Measurements from ENCODE around the gene FAM47E. TPM values are rescaled to one million over a fixed set of nuclear protein-coding genes. Genes with fewer than 3 reads are reported as not detected.

The FAM47E gene
- total and polyA plus RNA-seq, 2 donors (not counting 3 experiments of a cell fraction or from before 2014, with no cell fraction given): 0.11 TPM; not detected in 1

DNA sequence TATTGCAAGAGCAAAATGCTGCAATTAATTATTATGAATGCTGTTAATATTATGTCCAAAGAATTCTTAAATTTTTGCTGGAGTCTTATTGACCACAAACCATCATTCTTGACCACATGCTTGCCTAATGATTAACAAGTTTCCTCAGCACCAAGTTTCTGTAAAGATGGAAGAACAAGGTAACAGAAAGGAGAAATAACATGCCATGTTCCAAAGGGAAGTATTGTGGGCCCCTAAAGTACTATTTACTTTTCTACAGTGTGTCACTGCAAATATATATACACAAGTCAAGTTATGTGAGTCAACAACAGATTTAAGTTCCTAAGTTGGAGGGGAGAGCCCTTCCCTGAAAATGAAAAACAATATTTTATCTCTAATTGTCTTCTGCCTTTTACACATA lies 20.6 kb downstream of the FAM47E start:
- CTCF ChIA-PET: no interaction called here
- intact Hi-C loops (cut with micrococcal nuclease): no loop called here
- DNase-seq (ENCODE audit: low read depth, low spot score): no peak
- Histone ChIP-seq H3K9me3 (replicated peaks; ENCODE audit: control insufficient read depth, insufficient read depth, low read length) (no peaks in the 10 kb centered on the region), H3K27me3 (ENCODE audit: control insufficient read depth in 2 of 2, insufficient read depth in 2 of 2, low read length in 2 of 2) (peaks cover 15 to 24% of the 10 kb centered on the region in 2 experiments), H3K9me1 (replicated peaks; ENCODE audit: control insufficient read depth, extremely low read depth, insufficient read depth, low read length) (no peaks in the 10 kb centered on the region), H3K9ac (replicated peaks; ENCODE audit: extremely low read depth, insufficient read depth, low read length) (no peak overlapping the region), H4K20me1 (replicated peaks; ENCODE audit: control insufficient read depth, extremely low read depth, insufficient read depth, low read length) (no peaks in the 10 kb centered on the region), H3K36me3 (ENCODE audit: control insufficient read depth in 2 of 2, extremely low read depth in 1 of 2, insufficient read depth in 2 of 2, low read length in 2 of 2) (no peaks in the 10 kb centered on the region), H3K27ac (ENCODE audit: insufficient read depth, low read depth, low read length) (no peak overlapping the region), H2AFZ (ENCODE audit: low read depth, low read length) (no peak overlapping the region), H3K4me2 (ENCODE audit: insufficient read depth, low read length) (no peak overlapping the region), H3K79me2 (ENCODE audit: control insufficient read depth, insufficient read depth, low read length) (no peaks in the 10 kb centered on the region), H3K4me1 (ENCODE audit: control insufficient read depth, extremely low read depth, insufficient read depth, low read length) (no peaks in the 10 kb centered on the region), H3K4me3 (replicated peaks in 1 of 3; ENCODE audit: insufficient read depth in 1 of 3, low read depth in 1 of 3, low read length in 3 of 3) (no peak overlapping the region)
- dilution Hi-C loops (cut with MboI; ENCODE audit: extremely low pct_ligation_motif_present, low sequenced_read_pairs): no loop called here
- TF ChIP-seq MYC (IDR thresholded peaks at IDR 0.05; ENCODE audit: low read depth, low read length) (no peak), POLR2AphosphoS5 (IDR thresholded peaks at IDR 0.05; ENCODE audit: insufficient read depth, low read depth, low read length) (no peak), MAX (IDR thresholded peaks at IDR 0.05; ENCODE audit: insufficient read depth, insufficient read length) (no peak), GATA2 (IDR thresholded peaks at IDR 0.05; ENCODE audit: insufficient read depth, insufficient read length, low read depth, low read length) (no peak)
- POLR2A ChIA-PET: no interaction called here
- FAIRE-seq: no peak
- no TSS peak for BruUV-seq (replicated peaks)

GRCh38 chr4:76272582-76272981 lies 21.1 kb downstream of the FAM47E start:
- intact Hi-C loops (cut with micrococcal nuclease): no loop called here
- no peak for TF ChIP-seq EZH2 (IDR thresholded peaks at IDR 0.05; ENCODE audit: borderline replicate concordance, low read depth, low read length, severe bottlenecking)
- no peak for TF ChIP-seq MYC (IDR thresholded peaks at IDR 0.05; ENCODE audit: low read depth, low read length)
- no peak for TF ChIP-seq MAX (IDR thresholded peaks at IDR 0.05; ENCODE audit: insufficient read depth, insufficient read length)
- TF ChIP-seq, protein P1, sequence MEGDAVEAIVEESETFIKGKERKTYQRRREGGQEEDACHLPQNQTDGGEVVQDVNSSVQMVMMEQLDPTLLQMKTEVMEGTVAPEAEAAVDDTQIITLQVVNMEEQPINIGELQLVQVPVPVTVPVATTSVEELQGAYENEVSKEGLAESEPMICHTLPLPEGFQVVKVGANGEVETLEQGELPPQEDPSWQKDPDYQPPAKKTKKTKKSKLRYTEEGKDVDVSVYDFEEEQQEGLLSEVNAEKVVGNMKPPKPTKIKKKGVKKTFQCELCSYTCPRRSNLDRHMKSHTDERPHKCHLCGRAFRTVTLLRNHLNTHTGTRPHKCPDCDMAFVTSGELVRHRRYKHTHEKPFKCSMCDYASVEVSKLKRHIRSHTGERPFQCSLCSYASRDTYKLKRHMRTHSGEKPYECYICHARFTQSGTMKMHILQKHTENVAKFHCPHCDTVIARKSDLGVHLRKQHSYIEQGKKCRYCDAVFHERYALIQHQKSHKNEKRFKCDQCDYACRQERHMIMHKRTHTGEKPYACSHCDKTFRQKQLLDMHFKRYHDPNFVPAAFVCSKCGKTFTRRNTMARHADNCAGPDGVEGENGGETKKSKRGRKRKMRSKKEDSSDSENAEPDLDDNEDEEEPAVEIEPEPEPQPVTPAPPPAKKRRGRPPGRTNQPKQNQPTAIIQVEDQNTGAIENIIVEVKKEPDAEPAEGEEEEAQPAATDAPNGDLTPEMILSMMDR (IDR thresholded peaks at IDR 0.05; ENCODE audit: extremely low read depth in 1 of 2, insufficient read depth in 1 of 2, low read depth in 1 of 2, low read length in 2 of 2): no peak
- TF ChIP-seq POLR2A (IDR thresholded peaks at IDR 0.05; ENCODE audit: low read depth, low read length): no peak
- no peak for TF ChIP-seq GATA2 (IDR thresholded peaks at IDR 0.05; ENCODE audit: insufficient read depth, insufficient read length, low read depth, low read length)
- TF ChIP-seq POLR2AphosphoS5 (IDR thresholded peaks at IDR 0.05; ENCODE audit: insufficient read depth, low read depth, low read length): no peak
- no peak for TF ChIP-seq FOS (IDR thresholded peaks at IDR 0.05; ENCODE audit: borderline replicate concordance, insufficient read depth, low read length)
- no peak for TF ChIP-seq JUN (IDR thresholded peaks at IDR 0.05; ENCODE audit: borderline replicate concordance, insufficient read depth, insufficient read length, low read depth)

More at GRCh38 chr4:76272582-76272981, 21.1 kb downstream of the FAM47E start:
- Histone ChIP-seq H4K20me1 (replicated peaks; ENCODE audit: control insufficient read depth, extremely low read depth, insufficient read depth, low read length) (no peaks in the 10 kb centered on the region), H3K79me2 (ENCODE audit: control insufficient read depth, insufficient read depth, low read length) (no peaks in the 10 kb centered on the region), H3K4me1 (ENCODE audit: control insufficient read depth, extremely low read depth, insufficient read depth, low read length) (no peaks in the 10 kb centered on the region), H3K4me2 (ENCODE audit: insufficient read depth, low read length) (no peak overlapping the region), H3K4me3 (replicated peaks in 1 of 3; ENCODE audit: insufficient read depth in 1 of 3, low read depth in 1 of 3, low read length in 3 of 3) (no peak overlapping the region), H3K27me3 (ENCODE audit: control insufficient read depth in 2 of 2, insufficient read depth in 2 of 2, low read length in 2 of 2) (peaks cover 15 to 24% of the 10 kb centered on the region in 2 experiments), H3K27ac (ENCODE audit: insufficient read depth, low read depth, low read length) (no peak overlapping the region), H2AFZ (ENCODE audit: low read depth, low read length) (no peak overlapping the region), H3K9ac (replicated peaks; ENCODE audit: extremely low read depth, insufficient read depth, low read length) (no peak overlapping the region), H3K9me1 (replicated peaks; ENCODE audit: control insufficient read depth, extremely low read depth, insufficient read depth, low read length) (no peaks in the 10 kb centered on the region), H3K36me3 (ENCODE audit: control insufficient read depth in 2 of 2, extremely low read depth in 1 of 2, insufficient read depth in 2 of 2, low read length in 2 of 2) (no peaks in the 10 kb centered on the region), H3K9me3 (replicated peaks; ENCODE audit: control insufficient read depth, insufficient read depth, low read length) (no peaks in the 10 kb centered on the region)
- no TSS peak for BruUV-seq (replicated peaks)
- ChIA-PET CTCF (no interaction called here), POLR2A (no interaction called here)
- FAIRE-seq (no peak), DNase-seq (ENCODE audit: low read depth, low spot score) (no peak)
- dilution Hi-C loops (cut with MboI; ENCODE audit: extremely low pct_ligation_motif_present, low sequenced_read_pairs): no loop called here

Measured in endothelial cell of umbilical vein (primary cell).